Sigmoid colon (tissue), 4 donors: ENCODE data around the gene C1RL.

Experiments
- CTCF ChIP-seq, 4 experiments: fragments of 450-650 bp in 3 of 4; fragments of 200-600 bp in 1 of 4; IDR thresholded peaks; one replicate each; pipeline ENCODE4 v1.5.1; 2016 to 2019; ENCODE audit warnings: antibody characterized with exemption in 4 of 4, mild to moderate bottlenecking in 3 of 4, moderate library complexity in 2 of 4
- EP300 ChIP-seq, 4 donors: sonication (generic); formaldehyde crosslinking; IDR thresholded peaks; one replicate each; pipeline ENCODE4 v1.6.1; 2017; ENCODE audit warnings: antibody characterized with exemption in 4 of 4
- POLR2A ChIP-seq, 2 donors: fragments of 450-650 bp; IDR thresholded peaks; one replicate each; pipeline ENCODE4 v1.6.1; 2016; ENCODE audit warnings: antibody characterized with exemption in 2 of 2, mild to moderate bottlenecking in 2 of 2, moderate library complexity in 2 of 2
- POLR2AphosphoS5 ChIP-seq, 4 donors: sonication (generic); formaldehyde crosslinking; IDR thresholded peaks; one replicate each; pipeline ENCODE4 v1.6.1; 2017; ENCODE audit warnings: antibody characterized with exemption in 4 of 4

GRCh38 chr12:7131502-7131866 is 22.5 kb upstream of the C1RL start:
- TF ChIP-seq CTCF (IDR thresholded peaks at IDR 0.05): no peak
- no peak for TF ChIP-seq EP300 (IDR thresholded peaks at IDR 0.05)
- no peak for TF ChIP-seq POLR2AphosphoS5 (IDR thresholded peaks at IDR 0.05)
- TF ChIP-seq POLR2A (IDR thresholded peaks at IDR 0.05): no peak
